ENCODE measurements around the gene PSTPIP1.

DNA sequence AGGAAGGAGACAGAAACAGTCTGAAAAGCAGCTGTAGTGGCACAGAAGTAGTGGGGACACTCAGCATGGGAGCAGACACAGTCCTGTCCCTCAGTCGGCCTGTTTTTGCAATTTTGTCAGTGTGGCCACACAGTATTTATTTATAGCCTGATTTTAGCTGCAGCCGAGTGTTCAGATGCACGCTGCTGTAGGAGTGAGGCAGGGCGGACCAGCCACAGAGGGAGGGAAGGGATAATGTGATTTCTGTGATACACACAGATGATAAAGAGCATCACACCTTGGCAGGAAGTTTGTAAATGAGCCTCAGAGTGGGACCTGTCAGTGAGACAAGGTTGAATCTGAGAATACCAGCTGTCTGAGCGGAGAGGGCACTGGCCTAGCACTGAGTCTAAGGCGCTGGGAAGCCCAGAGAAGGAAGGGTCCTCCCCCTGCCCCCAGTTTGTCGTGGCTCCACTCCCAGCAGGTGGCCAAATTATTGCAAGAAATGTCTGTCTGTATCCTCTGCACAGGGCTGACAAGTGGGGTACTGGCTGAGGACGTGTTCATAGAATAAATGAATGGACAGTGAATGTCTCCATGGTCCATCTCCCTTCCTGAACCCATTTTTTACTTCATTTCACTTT lies 3.8 kb downstream of the PSTPIP1 start:
- TF ChIP-seq, protein P1, sequence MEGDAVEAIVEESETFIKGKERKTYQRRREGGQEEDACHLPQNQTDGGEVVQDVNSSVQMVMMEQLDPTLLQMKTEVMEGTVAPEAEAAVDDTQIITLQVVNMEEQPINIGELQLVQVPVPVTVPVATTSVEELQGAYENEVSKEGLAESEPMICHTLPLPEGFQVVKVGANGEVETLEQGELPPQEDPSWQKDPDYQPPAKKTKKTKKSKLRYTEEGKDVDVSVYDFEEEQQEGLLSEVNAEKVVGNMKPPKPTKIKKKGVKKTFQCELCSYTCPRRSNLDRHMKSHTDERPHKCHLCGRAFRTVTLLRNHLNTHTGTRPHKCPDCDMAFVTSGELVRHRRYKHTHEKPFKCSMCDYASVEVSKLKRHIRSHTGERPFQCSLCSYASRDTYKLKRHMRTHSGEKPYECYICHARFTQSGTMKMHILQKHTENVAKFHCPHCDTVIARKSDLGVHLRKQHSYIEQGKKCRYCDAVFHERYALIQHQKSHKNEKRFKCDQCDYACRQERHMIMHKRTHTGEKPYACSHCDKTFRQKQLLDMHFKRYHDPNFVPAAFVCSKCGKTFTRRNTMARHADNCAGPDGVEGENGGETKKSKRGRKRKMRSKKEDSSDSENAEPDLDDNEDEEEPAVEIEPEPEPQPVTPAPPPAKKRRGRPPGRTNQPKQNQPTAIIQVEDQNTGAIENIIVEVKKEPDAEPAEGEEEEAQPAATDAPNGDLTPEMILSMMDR (IDR thresholded peaks at IDR 0.05; ENCODE audit: insufficient read depth, low read depth, low read length), result no peak
- no peak for TF ChIP-seq EZH2 (IDR thresholded peaks at IDR 0.05; ENCODE audit: insufficient read depth, low read length)
